ENCODE results near the gene PCCA. TPM values are rescaled to one million over a fixed set of nuclear protein-coding genes. Genes with fewer than 3 reads are reported as not detected.
"Not testable (repeated sequence)": the region's sequence is repeated elsewhere in the genome, so short reads cannot be mapped to it uniquely, and the experiment has no call there.

Gene PCCA
- total RNA-seq, 1 donor from 2014 or later, result 72.5 TPM

DNA sequence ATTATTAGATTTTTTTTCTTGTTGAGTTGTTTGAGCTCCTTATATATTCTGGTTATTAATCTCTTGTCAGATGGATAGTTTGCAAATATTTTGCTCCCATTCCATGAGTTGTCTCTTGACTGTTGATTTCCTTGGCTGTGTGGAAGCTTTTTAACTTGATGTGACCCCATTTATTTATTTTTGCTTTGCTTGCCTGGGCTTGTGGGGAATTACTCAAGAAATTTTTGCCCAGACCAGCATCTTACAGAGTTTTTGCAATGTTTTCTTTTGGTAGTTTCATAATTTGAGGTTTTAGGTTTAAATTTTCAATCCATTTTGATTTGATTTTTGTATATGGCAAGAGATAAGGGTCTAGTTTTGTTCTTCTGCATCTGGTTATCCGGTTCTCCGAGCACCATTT is 124.7 kb downstream of the PCCA start:
- ATAC-seq (no peak), DNase-seq (no peak)
- intact Hi-C loops (cut with micrococcal nuclease), result no loop called here

DNA sequence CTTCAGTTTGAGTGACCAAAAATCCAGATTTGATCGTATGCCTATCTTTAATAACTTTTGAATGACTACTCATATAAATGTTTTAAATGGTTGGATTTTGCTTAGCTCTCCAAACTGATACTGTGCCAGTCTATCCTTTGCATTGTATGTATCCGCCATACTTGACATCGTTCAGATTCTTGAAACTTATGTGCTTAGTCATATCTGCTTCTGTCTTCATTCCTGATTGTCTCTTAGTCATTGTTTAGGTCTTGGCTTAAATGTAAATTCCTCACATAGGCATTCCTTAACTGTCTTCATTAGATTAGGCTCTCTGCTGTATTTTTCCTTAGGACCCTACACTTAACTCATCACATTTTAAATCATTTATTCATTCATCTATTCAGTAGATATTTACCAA is 126.0 kb downstream of the PCCA start:
- no peak for DNase-seq
- intact Hi-C loops (cut with micrococcal nuclease), result no loop called here
- ATAC-seq, result no peak

DNA sequence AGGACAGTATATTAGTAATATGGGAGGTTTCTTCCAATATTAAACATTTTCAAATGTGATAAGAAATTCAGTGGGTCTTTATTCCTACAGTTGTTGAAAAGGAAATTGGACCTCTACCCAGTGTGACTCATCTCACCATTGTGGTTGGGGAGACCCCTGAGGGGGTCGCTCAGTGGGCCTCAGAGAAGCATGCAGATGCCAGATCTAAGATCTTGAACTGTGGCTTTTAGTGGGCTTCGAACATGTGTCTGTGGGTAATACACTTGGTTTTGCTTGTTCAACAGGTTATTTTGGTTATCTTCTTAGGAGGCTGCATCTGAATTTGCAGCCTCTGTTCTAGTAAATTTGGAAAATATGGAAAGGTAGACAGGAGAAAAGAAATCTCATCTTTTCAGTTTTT is 132.3 kb downstream of the PCCA start:
- no peak for DNase-seq
- ATAC-seq, result no peak
- intact Hi-C loops (cut with micrococcal nuclease), result no loop called here

DNA sequence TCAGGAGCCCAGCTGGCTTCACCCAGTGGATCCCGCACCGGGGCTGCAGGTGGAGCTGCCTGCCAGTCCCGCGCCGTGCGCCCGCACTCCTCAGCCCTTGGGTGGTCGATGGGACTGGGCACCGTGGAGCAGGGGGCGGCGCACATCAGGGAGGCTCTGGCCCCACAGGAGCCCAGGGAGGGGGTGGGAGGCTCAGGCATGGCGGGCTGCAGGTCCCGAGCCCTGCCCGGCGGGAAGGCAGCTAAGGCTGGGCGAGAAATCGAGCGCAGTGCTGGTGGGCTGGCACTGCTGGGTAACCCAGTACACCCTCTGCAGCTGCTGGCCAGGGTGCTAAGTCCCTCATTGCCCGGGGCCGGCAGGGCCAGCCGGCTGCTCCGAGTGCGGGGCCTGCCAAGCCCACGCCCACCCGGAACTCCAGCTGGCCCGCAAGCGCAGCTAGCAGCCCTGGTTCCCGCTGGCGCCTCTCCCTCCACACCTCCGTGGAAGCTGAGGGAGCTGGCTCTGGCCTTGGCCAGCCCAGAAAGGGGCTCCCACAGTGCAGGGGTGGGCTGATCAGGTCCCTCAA is 135.2 kb downstream of the PCCA start:
- ATAC-seq; DNase-seq; intact Hi-C loops (cut with micrococcal nuclease): not testable (repeated sequence)

DNA sequence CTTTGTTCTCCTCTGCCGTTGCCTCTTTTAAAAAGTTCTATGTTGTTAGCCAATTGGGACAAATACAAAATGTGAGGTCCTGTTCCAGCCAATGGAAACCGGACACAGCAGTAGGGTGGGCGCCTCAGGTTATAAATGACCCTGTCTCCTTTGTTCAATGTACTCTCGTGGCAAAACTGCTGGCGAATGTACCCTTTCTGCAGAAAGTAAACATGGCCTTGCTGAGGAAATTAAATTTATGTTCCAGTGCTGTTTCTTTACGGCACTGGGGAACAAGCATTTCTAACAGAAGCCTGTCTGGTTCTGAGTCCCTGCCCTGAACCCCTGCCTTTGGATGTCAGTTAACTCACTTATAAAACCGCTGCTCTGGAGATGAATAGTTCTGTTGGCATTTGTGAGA is 140.7 kb downstream of the PCCA start:
- intact Hi-C loops (cut with micrococcal nuclease), result no loop called here
- no peak for ATAC-seq
- no peak for DNase-seq

DNA sequence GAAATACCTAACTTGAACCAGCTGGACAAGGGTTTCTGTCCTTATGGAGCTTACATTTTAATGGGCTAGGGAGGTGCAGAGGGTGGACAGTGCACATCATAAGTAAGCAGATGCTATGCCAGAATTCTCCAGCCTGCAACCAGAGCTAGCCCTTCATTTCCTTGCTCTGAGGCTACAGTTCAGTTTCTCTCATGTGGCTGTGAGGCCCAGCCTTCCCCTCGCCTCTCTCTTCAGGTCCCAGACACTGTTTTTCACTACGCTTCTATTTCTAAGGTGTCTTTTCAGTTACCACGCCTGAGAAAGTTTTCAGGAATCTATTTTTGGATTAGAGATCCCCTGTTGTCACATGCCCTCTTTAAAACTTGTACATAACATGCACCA is 141.9 kb downstream of the PCCA start:
- intact Hi-C loops (cut with micrococcal nuclease), result no loop called here
- ATAC-seq (peak; percentile 38), DNase-seq (no peak)

DNA sequence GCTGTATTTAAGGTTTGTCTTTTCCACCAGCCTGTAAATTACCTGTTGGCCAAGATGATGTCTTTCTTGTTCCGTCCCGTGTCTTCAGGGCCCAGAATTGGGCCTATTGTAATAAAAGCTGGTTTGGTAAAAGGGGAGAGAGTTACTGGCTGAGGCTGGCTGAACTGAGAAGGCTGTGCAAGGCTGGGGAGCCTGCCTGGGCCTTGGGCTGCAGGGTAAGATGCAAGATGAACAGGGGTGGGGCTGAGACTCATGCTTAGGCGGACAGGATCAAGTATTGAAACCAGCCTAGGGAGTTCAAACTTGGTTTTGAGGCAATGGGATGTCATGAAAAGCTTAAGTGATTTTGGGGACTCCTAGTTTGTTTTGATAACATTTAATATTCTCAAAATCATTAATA is 142.3 kb downstream of the PCCA start:
- no peak for DNase-seq
- ATAC-seq, result no peak
- intact Hi-C loops (cut with micrococcal nuclease), result no loop called here

DNA sequence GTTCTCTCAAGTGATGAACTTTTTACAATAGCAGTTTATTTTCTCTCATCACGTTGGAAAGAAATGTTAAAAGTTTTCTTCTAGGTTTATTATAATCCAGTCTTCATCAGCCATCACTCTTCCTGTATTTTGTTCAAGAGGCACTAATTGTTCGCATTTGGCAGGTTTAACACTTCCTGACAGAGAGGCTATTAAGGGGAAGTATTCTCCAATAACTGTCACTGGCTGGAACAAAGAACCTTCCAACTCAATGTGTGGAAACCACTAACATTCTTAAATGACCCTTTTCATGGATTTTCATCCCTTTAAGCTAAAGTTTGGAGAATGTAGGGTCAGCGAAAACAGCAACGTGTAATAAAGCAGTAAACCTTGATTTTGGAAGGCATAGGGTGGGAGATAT is 145.1 kb downstream of the PCCA start:
- intact Hi-C loops (cut with micrococcal nuclease), result no loop called here
- DNase-seq (no peak), ATAC-seq (no peak)

DNA sequence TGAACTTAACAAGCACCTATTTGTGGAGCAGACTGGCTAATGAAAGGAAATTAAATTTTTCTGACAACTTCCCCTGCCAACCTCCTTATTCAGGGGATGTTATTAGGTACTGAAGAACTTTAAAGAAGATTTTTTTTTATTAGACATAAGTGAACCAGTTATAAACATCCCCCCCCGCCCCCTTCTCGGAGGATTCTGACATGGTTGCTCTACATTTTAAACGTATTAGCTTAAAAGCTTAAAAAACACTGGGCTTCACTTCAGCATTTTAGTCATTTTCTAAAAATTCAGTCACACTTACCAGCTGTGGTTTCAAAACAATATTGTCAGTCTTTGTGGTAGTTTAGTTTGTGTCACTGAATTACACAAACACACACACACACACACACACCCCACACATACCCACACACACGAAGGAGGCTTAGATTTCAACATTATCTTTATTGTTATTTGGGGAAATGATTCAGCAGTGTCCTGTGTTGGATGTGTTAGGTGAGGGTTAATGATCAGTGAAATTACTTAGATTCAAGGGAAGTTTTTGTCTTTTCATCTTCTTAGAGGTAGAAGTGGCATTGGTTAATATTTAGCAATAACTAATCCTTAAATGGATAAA is 145.7 kb downstream of the PCCA start:
- ATAC-seq (no peak), DNase-seq (no peak)
- intact Hi-C loops (cut with micrococcal nuclease), result loop anchor here (5.0 kb wide), 1 partner anchor 577 kb away; no protein-coding TSS in a partner anchor

DNA sequence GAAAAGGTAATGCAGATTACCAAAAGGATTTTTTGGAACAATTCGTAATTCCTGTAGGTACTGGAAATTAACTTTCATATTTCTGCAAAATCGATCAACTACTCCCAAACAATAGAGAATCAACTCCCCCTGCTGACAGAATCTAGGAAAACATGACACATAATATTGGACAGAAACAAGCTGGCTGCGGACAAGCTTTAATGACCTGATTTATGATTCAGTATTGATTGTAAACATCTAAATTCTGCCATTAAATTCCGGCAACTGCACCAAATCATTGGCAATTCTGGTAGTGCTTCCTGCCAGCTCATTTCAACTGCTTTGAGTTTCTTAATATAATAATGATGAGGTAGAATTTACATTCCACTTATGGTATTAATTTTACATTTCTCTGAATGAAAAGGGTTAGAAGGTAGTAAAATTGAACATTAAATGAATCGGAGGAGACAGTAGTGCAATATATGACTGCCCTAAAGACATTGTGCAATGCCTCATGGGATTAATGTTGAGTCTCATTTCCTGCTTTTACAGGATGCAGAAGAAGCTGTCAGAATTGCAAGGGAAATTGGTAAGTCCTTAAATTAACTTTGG is 146.5 kb downstream of the PCCA start:
- intact Hi-C loops (cut with micrococcal nuclease), result loop anchor here (5.0 kb wide), 1 partner anchor 578 kb away; no protein-coding TSS in a partner anchor
- DNase-seq, result no peak
- no peak for ATAC-seq

DNA sequence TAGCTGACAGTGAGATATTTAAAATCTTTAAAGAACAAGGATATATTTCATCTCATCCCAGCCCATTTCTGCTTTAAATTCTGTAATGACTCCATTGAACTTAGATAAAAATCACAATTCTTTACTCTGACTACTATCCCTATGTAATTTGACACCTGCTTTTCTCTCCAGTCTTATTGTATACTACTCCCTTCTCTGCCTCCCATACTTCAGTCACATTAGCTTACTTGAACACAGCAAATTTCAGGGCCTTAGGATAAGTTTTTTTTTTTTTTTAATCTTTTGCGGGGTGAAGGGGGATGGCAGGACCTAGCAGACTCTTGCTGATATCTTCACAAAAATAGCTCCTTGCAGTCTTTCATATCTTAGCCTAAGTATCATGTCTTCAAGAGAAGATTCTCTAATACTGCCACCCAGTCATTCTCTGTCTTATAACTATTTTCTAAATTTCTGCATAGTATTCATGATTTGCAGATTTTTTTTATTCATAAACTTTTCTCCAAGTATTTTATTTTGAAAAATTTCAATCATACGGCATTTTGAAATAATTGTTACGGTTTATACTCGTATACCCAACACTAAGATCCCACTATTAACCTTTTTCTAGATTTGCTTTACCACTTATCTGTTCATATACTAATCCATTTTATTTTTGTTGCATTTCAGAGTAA is 151.4 kb downstream of the PCCA start:
- intact Hi-C loops (cut with micrococcal nuclease), result no loop called here
- ATAC-seq, result no peak

DNA sequence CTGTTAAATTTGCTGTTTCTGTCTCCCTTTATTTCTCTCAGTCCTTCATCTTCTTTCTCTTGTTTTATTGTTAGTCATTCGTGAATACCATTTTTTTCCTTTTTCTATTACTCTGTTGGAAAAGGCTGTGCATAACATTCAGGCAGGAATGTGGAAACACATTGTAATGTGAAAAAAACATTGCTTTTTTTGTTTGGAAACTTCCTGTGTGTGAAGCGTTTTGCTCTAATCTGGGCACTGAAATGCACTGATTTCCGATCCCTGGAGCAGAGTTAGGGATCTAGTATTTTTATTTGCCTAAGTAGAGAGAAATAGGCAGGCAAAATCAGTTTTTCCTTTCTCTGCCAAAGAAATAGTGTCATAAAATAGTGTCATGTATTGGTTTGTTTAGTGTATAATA is 155.5 kb downstream of the PCCA start:
- intact Hi-C loops (cut with micrococcal nuclease), result no loop called here
- ATAC-seq, result no peak

More for the DNA sequence above, 151.4 kb downstream of the PCCA start:
- no peak for DNase-seq

DNA sequence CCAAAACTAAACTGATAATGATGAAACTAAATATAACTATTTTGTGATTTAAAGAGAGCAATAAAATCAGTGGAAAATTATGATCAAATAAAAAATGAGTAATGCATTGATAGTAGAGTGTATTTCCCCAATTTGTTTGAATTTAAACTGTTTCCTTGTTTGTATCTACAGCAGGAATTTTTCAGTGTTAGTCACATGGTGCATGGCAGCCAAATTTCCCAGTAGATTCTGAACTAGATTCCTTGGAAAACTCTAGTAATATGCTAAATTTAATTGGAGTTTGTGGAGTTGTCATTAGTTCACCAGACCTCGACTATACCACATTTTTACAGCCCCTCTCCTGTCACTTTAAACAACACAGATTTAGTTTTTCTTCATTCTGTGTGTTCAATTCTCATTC is 156.2 kb downstream of the PCCA start:
- no peak for DNase-seq
- intact Hi-C loops (cut with micrococcal nuclease), result no loop called here
- ATAC-seq, result no peak

More for the DNA sequence above, 155.5 kb downstream of the PCCA start:
- DNase-seq, result no peak

DNA sequence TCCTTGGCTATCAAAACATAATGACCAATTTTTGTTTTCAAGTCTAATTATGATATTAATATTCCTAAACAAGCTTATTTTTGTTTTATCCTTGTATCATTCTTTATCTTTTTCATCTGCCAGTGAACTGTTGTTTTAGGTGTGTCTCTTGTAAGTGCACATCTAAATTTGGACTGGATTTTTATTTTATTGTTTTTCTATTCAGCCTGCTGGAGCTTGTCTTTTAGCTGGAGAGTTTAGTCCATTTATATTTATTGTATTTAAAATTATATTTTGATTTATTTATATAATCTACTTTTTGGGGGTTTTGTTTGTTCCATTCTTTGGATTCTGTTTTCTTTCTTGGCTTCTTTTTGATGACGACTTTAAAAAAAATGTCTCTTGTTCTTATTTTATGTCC is 159.0 kb downstream of the PCCA start:
- intact Hi-C loops (cut with micrococcal nuclease), result no loop called here
- no peak for ATAC-seq
- no peak for DNase-seq

DNA sequence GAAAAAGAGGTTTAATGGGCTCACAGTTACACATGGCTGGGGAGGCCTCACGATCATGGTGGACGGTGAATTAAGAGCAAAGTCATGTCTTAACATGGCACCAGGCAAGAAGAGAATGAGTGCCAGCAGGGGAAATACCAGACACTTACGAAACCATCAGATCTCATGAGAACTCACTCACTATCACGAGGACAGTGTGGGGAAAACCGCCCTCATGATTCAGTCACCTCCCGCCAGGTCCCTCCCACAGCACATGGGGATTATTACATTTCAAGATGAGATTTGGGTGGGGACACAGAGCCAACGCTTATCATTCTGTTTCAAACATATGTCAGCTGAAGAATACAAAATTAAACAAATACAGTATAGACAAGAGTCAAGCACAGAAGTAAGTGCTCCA is 165.1 kb downstream of the PCCA start:
- ATAC-seq, result no peak
- intact Hi-C loops (cut with micrococcal nuclease), result no loop called here
- no peak for DNase-seq

DNA sequence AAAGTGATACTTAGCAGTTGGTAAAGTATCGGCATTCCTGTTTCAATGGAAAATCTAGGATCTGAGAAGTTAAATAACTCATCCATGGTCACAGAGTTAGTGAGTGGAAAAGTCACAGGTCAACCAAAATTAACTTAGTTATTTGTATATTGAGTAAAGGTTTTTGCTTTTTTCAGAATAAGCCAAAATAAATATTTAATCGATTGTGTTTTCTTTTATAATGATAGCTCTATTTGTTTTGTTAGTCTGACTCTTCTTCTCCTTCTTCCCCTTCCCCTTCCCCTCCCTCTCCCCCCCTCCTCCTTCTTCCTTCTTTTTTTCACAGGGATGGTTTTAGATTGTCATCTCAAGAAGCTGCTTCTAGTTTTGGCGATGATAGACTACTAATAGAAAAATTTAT is 173.5 kb downstream of the PCCA start:
- intact Hi-C loops (cut with micrococcal nuclease), result no loop called here
- no peak for ATAC-seq
- no peak for DNase-seq

DNA sequence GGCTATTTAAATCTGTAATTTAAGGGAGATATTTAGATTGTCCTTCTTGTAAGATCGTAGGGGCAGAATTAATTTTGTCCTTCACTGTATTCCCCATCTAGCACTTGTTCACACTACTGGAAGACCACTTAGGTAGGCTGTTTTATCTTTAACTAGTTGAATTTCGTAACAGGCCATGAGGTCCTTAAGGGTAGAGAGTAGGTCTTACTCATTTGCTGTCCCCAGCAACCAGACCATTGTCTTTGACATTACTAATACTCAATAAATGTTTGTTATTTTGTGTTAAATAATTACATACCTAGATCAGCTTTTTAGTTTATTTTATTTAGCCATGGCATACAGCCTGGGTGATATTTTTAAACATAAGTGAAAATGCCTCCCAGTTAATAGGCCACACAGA is 177.1 kb downstream of the PCCA start:
- intact Hi-C loops (cut with micrococcal nuclease), result no loop called here
- DNase-seq, result no peak
- no peak for ATAC-seq

DNA sequence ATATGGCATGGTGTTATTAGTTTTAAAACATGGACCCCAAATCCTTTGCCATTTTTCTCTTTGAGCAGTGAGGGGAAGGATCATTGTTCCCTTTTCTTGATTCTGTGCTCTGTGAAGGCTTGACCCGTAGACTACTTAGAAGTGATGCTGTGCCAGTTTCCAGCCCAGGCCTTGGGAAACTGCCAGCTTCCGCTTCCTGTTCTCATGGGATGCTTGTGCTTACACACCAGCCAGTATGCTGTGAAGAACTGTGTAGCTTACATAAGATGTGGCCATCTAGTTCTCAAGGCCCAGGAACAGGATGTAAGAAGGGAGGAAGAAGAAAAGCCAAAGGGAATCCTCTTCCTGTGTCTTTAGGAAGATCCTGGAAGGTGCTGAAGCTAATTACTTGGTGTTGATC is 180.9 kb downstream of the PCCA start:
- DNase-seq (peak; percentile 80), ATAC-seq (peak; percentile 92)
- intact Hi-C loops (cut with micrococcal nuclease), result no loop called here

DNA sequence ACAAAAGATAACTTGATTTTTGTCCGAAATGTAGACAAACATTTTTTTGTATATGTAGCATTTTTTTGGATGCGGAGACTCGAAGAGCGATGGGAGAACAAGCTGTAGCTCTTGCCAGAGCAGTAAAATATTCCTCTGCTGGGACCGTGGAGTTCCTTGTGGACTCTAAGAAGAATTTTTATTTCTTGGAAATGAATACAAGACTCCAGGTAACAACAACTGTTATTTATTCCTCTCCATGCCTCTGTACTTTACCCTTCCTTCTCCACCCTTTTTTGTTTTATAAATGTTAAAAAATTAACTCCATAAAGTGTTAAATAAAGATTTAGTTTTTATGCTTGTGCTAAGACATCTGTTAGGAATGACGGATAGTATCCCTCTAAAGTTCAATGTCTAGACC is 184.2 kb downstream of the PCCA start:
- no peak for DNase-seq
- no peak for ATAC-seq
- intact Hi-C loops (cut with micrococcal nuclease), result no loop called here

DNA sequence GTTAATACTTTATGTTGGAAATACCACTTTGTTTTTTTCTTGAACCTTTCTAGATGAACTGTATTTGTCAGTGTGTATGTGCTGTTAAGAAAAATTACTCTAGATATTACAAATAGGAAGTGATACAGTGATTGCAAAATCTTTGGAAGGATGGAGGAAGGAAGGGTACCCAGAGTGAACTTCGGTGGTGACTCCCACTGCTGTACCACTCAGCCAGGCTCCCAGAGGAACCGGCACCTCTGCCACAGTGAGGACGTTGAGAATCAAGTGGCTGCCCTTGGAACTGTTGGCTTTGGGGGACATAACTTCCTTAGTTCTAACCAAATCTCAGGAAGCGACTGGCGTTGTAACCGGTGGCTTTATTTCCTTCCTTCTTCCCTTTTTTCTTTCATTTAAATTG is 184.7 kb downstream of the PCCA start:
- intact Hi-C loops (cut with micrococcal nuclease), result no loop called here
- no peak for ATAC-seq
- DNase-seq, result no peak
